COLO668 (cell line): ENCODE measurements around the gene MGA.

Source experiments
- DNase-seq: peaks from one replicate; lab custom pipeline; 2025; ENCODE audit not compliant: unreplicated experiment; lab: John Stamatoyannopoulos, UW

Gene MGA

DNA sequence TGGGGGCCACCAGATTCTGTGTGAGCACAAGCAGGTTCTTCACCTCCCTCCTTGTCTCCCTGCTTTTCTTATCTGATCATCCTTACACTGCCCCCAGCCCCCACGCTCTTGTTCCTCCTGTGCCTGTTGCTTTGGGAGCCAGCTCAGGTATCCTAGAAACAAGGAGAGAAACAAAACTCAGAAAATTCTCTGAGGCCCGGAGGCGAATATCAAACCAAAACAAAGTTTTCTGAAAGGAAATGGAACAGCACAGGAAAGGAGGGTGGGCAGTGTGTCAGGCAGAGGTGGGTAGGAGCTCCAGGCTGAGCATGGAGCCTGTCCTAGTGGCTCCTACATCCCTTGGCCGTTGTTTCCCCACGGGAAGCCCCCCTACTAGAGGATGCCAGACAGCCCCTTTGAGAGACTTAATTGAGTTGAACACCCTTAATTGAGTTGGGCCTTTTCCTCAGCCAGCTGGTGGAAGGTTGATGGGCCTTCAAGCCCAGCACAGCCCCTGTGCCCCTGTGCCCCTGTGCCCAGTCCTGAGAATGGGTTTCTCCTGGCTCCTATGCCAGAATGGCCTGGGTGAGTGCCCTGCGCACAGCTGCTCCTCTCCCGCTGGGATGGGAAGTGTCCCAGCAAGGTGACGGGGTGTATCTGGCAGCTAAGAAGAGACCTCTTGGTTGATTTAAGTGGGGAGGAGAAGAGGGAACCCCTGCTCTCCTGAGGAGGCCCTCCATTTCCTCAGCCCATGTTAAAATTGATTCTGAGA is 144.9 kb downstream of the MGA start:
- DNase-seq = no peak

GRCh38 chr15:41805711-41806110 is 145.5 kb downstream of the MGA start:
- no peak for DNase-seq

- DNase-seq = no peak
Observed at GRCh38 chr15:41806291-41807181, 146.3 kb downstream of the MGA start.

DNA sequence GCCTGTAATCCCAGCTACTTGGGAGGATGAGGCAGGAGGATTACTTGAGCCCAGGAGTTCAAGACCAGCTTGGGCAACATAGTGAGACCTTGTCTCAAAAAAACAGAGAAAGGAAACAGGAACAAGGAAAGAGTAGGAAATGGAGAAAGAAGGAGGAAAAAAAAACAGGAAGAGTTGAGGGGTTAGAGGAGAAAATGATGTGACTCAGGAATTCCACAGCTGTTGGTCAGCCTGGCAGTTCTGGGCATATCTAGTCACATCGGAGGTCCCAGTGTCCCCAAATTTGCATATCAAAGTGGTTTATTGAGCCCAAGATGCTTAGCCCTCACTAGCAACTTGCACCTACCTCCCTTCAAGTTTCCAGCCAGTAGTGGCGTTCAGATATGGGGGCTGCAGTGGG is 148.9 kb downstream of the MGA start:
- DNase-seq = no peak

GRCh38 chr15:41809526-41810220 is 149.5 kb downstream of the MGA start:
- DNase-seq = no peak

GRCh38 chr15:41810651-41811431 is 150.6 kb downstream of the MGA start:
- no peak for DNase-seq

- DNase-seq = peak; percentile 78
Observed at GRCh38 chr15:41811432-41812195, 151.4 kb downstream of the MGA start.

- no peak for DNase-seq
Observed at GRCh38 chr15:41812820-41813375, 152.7 kb downstream of the MGA start.

GRCh38 chr15:41813426-41813825 is 153.2 kb downstream of the MGA start:
- no peak for DNase-seq

DNA sequence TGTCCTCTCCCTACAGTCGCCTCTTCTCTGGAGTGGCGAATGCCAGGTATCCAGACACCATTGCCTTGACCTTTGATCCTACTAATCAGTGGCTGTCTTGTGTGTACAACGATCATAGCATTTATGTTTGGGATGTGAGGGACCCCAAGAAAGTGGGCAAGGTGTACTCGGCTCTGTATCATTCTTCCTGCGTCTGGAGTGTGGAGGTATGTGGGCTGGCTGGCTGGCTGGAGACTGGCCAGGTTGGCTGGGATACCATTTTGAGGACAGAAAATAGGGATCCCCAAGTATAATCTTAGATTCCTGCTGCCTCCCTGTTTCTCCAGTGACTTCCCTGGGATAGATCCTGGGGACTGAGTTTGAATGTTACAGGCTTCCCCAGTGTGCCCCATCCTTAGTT is 154.3 kb downstream of the MGA start:
- DNase-seq = no peak

DNA sequence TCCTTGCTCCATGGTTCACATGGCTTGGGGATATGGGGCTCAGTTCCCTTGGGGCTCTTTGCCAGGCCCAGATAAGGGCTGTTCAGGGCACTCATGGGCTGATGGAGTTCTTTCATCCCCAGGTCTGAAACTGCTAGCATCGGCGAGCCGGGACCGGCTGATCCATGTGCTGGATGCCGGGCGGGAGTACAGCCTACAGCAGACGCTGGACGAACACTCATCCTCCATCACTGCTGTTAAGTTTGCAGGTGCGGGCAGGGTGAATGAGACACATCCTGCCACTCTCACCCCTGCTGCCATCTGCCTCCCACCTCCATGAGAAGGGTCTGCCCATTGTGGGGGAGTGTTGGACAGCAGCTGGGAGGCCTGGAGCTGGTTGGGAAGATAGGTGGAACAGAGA is 156.6 kb downstream of the MGA start:
- no peak for DNase-seq

- DNase-seq = no peak
Observed at GRCh38 chr15:41817327-41817726, 157.1 kb downstream of the MGA start.

DNA sequence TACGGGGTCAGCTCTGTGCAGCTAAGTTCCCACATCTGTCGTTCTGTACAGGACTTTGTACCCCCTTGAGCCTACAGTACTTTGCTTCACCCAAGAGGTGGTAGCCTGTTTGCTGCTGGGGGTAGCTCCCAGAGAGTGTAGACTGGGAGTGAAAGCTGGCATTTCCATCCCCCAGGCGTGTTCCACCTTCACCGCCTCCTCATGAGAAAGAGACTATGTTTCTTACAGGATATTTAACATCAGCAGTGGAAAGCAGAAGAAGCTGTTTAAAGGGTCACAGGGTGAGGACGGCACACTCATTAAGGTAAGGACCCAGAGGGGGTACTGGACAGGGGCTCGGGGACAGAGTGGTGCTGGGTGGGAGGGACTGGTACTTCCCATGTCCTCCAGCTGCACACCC is 157.6 kb downstream of the MGA start:
- no peak for DNase-seq

DNA sequence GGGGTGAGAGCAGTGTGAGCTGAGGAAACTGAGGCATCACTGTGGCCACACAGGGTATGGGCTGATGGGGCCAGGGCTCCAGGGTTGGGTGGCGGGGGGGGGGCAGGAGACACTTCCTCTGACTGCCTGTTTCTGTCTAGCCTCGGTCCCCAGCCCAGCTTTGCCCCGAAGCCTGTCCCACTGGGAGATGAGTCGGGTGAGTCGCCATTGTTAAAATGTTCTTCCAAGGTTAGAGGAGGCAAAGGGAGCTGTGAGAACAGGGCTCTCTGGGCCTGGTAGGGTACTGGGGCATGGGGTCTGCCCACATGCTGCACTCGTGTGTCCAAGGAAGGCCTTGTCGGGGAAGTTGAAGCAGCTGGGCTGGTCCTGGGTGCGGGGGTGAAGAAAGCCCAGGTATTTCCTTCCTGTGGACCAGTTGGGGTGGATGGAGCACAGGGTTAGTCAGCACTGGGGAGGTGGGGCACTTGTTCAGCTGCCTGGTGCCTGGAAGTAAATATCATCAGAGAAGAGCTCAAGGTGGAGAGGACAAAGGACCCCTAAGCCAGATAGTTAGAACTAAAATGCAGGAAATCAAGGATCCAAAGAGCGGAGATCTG is 159.3 kb downstream of the MGA start:
- no peak for DNase-seq

GRCh38 chr15:41820791-41821423 is 160.7 kb downstream of the MGA start:
- DNase-seq = no peak

- DNase-seq = no peak
Observed at GRCh38 chr15:41821831-41822230, 161.6 kb downstream of the MGA start.

- DNase-seq = no peak
Observed at GRCh38 chr15:41822471-41822870, 162.3 kb downstream of the MGA start.
